Measurements from ENCODE around the gene DLGAP1.

DNA sequence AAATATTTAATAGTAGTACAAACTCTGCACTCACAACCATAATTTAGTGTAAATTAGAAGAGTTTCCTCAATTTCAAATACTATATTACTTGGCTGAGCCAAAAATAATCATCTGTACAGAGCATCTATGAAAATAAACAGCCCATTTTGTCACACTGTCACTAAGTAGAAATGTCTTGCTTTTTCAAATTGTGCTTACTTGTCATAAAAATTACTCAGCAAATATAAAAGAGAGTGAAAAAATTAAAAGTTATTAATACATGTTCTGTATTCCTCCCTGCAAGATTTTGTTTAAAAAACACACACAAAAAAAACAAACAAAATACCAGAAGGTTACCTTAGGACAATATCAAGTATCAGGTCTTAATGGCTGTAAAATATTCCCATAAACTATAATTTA, 155.7 kb downstream of the DLGAP1 start:
- TF ChIP-seq POLR2A (IDR thresholded peaks at IDR 0.05) (no peak), POLR2AphosphoS5 (IDR thresholded peaks at IDR 0.05) (no peak)
- TF ChIP-seq, protein P1, sequence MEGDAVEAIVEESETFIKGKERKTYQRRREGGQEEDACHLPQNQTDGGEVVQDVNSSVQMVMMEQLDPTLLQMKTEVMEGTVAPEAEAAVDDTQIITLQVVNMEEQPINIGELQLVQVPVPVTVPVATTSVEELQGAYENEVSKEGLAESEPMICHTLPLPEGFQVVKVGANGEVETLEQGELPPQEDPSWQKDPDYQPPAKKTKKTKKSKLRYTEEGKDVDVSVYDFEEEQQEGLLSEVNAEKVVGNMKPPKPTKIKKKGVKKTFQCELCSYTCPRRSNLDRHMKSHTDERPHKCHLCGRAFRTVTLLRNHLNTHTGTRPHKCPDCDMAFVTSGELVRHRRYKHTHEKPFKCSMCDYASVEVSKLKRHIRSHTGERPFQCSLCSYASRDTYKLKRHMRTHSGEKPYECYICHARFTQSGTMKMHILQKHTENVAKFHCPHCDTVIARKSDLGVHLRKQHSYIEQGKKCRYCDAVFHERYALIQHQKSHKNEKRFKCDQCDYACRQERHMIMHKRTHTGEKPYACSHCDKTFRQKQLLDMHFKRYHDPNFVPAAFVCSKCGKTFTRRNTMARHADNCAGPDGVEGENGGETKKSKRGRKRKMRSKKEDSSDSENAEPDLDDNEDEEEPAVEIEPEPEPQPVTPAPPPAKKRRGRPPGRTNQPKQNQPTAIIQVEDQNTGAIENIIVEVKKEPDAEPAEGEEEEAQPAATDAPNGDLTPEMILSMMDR (IDR thresholded peaks at IDR 0.05 in 8 of 11, conservative IDR thresholded peaks at IDR 0.05 in 3 of 11): no peak

Measured in spleen (tissue), 7 donors.